GM19324 (cell line): ENCODE results near the gene ZNF764.

ENCODE experiments used
- ATAC-seq: cut with Tn5 transposase; IDR thresholded peaks from one replicate; pipeline ENCODE4 v1.9.1; 2021; ENCODE audit warnings: mild to moderate bottlenecking, moderate library complexity; ENCODE audit not compliant: unreplicated experiment, low FRiP score

The ZNF764 gene

DNA sequence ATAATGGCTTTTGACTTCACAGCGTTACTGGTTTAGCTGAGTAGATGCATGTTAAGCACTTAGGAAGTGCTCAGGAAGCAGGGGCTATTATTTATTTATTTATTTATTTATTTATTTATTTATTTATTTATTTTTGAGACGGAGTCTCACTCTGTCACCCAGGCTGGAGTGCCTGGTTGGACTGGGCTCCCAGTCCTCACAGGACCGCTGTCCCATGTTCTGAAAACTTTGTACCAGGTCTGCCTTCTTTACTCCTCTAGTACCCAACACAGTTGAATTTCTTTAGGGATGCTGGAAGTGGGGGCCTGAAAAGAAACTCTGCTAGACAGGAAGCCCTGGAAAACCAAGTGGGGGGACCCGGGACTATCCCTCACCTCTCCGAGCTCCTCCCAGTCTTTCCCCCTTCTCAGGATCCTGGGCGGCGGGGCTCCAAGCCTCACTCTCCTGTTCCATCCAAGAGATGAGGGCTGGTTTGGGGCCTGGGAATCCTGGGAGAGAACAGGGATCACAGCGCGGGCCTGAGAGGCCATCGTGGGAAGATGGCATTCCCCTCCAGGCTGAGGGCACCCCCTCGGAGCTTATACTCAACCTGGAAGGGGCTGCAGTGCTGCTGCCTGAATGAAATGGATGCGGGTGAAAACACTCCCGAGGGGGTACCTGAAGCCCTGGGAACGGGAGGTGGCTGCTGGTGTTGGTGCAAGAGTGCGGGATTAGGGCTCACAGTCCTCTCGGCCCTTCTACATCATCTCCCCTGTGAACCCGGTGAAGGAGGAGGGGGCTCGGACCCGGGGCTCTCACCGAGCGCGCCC lies 12.7 kb upstream of the ZNF764 start:
- ATAC-seq: no peak

DNA sequence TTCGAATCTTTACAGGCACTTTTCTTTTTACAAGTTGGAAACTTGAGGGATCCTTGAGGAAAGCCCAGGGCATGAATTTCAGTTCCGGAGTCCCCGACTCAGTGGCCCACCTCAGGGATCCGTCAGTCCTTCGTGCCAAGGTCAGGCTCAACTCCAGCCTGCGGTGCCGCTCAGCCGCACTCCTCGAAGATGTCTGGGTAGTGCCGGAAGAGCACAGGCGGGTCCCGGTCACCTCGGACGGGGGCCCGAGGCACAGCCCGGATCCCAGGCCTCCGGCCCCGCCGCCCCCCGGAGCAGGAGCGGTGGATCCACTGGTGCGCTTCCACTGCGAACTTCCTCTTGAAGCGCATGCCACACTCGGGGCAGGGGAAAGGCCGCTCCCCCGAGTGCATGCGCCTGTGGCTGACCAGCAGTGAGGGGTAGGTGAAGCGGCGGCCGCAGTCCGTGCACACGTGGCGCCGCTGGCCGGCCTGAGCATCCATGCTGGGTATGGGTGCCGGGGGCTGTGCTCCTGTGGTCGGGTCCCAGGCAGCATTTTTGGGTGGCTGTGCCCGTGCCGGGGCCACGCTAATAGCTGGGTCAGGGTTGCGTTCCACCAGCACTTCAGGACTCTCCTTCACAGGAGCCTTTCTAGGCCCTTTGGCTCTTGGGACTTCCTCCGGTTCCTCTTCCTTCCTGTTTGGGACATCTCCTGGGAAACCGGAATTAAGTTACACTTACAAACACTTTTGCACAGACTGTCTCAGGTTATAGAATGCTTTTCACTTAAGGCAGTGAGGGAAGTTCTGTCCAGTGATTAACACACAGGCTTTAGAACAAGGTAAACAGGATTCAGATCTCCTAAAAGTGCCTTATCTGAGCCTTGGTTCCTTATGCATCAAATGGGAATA lies 11.8 kb upstream of the ZNF764 start:
- ATAC-seq: no peak

DNA sequence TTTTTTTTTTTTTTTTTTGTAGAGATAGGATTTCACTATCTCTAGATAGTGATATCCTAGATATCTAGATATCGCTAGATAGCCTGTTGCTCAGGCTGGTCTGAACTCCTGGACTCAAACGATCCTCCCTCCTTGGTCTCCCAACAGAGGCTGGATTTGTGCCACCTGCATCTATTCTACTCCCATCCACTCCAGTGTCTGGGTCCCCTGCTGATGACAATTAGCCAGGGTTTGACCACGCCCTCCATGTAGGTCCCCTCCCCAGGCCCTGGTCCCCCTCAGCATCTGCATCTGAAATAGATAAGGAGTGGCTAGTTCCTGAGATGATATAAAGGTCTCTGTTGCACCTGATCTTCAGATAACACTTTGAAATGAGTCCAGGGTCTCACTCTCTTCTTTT lies 11.1 kb upstream of the ZNF764 start:
- no peak for ATAC-seq

DNA sequence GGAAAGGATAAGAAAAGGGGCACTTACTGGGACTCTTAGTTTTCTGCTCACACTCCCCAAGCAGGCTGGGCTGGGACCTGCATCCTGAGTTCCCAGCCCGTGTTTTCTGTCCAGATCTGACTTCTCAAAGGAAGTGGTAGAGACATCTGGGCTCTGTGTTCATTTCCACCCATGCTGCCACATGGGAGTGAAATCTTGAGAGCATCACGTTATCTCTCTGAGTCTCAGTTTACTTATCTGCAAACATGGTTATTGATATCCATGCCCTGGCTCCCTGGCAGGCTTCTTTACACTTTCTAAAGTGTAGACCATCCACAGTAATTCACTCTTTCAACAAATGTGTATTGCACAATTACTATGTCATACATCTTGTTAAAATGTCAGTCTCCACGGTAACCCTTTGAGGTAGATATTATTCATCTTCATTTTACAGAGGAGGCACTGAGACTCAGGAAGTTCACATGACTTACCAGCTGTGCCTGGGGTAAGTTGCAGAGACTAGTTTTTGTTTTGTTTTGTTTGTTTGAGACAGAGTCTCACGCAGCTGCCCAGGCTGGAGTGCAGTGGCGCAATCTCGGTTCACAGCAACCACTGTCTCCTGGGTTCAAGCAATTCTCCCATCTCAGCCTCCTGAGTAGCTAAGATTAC lies 9.9 kb upstream of the ZNF764 start:
- ATAC-seq: no peak

DNA sequence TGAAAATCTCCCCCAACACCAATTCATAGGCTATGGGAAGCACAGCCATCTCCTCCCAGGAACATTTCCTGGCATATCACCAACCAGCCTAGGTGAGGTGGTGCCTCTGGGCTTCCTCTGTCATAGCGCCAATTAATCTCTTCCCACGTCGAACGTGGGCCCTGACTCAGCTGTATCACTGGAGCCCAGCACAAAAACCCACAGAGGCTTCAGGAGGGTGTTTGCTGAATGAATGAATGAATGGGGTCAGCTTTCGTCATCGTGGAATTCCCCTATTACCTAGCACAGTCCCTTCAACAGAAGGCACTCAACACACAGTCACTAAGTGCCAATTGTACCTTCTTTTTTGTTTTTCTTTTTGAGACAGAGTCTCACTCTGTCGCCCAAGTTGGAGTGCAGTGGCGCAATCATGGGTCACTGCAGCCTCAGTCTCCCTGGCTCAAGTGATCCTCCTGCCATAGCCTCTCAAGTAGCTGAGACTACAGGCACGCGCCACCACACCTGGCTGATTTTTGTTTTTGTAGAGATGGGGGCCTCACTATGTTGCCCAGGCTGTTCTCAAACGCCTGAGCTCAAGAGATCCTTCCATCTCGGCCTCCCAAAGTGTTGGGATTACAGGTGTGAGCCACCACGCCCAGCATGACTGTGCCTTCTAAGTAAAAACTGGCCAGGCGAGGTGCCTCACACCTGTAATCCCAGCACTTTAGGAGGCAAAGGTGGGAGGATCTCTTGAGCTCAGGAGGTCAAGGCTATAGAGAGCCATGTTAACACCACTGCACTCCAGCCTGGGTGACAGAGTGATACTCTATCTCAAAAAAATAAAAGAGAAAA lies 9.2 kb upstream of the ZNF764 start:
- no peak for ATAC-seq

DNA sequence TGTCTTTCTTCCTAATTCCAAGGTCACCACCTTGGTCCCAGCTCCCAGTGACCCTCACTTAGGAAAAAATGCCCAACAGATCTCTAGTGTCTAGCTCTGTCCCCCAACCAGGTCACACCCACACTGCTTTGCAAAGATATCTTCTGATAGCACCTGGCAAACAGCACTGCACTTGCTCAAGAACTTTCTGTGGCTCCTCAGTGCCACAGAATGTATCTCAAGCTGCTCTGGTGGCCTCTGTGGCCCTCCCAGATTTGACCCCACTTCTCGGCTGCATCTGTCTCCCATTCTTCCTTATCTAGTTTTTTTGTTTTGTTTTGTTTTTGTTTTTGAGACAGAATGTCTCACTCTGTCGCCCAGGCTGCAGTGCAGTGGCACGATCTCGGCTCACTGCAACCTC lies 8.4 kb upstream of the ZNF764 start:
- no peak for ATAC-seq

DNA sequence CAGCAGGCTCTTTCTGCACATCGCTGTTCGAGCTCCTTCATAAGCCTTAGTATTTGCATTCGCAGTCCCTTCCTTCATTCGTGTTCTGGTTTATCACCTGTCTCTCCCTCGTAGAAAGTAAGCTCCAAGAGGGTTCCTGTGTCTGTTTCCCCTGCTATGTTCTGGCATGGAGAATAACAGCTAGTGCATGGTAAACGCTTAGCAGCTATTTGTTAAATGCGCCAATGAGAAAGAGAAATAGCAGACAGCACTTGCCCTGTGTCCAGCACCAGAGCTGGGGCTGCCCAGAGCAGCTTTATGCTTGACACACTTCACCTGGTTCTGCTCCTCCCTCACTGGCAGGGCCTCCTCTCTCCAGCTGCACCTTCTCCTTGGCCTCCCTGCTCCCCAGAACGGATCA lies 7.8 kb upstream of the ZNF764 start:
- no peak for ATAC-seq

DNA sequence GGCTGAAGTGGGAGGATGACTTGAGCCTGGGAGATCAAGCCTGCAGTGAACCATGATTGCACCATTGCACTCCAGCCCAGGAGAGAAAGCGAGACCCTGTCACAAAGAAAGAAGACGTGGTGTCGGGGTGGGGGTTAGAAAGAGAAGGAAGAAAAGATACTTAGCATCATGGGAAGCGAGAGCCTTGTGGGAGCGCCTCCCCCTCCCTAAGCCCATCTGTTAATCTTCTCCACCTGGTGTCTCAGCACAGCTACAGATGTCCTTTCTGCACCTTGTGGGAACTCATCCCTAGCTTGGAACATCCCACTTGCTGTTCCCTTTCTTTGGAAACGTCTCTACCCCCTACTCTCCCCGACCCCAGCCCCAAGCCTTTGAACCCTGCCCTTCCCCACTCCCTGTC lies 7.4 kb upstream of the ZNF764 start:
- ATAC-seq: no peak

DNA sequence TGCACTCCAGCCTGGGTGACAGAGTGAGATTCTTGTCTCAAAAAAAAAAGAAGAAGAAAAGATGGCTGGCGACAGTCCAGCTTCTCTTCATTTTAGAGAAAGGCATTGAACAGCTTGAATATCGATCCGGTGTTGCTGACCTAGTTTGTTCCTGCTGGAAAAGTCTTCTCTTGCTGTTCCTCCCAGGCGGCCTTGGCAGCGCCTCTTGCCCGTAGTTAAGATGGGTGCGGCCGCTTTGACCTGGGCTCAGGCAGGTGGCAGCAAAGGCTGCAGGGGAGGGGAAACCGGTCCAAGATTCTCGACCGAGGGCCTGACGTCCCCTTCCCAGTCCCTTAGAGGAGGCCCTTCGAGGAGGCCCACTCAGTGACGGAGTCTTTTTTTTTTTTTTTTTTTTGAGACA lies 3.8 kb upstream of the ZNF764 start:
- ATAC-seq: no peak

DNA sequence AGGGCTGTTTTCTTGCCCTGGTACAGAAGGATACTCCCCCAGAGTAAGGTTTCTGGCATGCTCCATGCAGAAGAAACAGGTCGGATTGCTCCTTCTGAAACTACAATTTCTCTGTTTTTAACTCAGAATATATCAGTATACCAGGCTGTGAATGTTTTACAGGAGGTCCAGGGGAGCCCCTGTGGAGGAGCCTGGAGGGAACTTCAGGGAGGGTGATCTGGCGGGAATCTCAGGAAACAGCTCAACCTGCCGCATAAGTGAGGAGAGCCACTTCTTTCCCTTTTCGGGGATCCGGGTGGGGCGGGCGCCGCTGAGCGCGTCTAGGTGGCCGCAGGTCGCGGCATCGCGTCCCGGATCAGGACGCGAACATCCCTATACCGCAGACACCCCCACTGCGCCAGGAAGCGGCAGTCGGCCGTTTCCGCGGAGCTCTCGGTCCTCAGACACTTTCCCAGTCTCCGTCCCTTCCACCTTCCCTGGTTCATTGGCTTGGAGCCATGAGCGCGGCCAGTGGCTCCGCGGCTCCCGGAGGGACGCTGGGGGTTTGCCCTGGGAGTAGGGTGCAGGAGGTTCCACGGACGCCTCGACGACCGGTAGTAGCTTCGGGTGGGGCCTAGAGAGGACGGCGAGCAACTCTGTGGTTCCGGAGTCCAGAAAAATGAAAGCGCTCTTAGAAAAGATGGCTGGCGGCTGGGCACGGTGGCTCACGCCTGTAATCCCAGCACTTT lies 3.1 kb upstream of the ZNF764 start:
- ATAC-seq: no peak

DNA sequence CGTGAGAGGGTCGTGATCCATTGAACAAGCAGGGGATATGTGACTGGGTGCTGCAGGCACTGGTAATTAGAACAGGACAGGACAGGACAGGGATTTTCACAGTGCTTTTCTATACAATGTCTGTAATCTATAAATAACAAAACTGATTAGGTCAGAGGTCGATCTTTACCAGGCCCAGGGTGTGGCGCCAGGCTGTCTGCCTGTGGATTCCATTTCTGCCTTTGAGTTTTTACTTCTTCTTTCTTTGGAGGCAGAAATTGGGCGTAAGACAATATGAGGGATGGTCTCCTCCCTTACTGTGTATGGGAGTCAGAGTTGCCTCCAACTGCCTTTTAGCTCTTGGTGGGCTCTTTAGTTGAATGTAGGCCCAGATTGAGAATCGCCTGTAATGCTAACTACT lies 1.5 kb upstream of the ZNF764 start:
- no peak for ATAC-seq

DNA sequence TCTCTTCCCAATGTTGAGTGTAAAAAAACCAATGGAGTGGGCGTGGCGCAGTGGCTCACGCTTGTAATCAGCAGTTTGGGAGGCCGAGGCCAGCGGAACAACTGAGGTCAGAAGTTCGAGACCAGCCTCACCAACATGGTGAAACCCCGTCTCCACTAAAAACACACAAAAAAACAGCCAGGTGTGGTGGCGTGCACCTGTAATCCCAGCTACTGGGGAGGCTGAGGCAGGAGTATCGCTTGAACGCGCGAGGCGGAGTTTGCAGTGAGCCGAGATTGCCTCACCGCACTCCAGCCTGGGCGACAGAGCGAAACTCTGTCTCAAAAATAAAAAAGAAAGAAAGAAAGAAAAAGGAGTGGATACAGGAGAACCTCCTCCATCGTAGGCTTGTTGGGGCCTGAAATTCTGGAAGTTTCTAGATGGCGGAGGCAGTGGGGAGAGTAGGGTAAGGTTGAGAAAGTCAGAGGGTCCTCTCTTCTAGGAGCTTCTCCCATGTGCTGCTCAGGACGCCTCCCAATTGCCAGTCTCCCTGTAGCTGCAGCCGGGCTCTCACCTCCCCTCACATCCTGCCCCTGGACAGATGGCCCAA lies 709 bp upstream of the ZNF764 start:
- no peak for ATAC-seq

DNA sequence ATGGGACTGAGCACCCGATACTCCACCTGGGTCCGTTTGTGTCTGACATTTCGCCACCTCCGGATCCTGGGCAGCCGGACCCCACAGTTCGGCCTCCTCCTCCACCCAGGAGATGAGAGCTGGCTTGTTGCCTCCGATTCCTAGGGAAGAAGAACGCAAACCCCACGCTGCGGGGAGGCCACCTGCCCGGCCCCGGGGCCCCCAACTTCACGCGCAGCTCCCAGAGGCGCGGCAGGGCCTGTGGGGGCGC lies 542 bp downstream of the ZNF764 start:
- peak; percentile 13 for ATAC-seq

DNA sequence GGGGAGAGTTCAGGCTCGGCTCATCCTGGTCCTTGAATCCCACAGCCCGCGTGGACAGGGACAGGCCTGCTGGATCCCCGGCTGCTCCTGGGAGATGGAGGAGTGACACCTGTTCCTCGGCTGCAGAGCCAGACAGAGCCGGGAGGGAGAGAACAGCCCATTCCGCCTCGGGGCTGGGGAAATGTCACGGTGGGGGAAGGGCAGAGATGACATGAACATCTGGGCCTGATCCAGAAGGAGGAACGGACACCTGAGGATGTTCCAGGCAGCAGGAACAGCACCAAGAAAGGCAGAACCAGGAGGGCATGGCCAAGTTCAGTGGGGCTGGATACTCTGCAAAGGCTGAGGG lies 2.1 kb downstream of the ZNF764 start:
- no peak for ATAC-seq

DNA sequence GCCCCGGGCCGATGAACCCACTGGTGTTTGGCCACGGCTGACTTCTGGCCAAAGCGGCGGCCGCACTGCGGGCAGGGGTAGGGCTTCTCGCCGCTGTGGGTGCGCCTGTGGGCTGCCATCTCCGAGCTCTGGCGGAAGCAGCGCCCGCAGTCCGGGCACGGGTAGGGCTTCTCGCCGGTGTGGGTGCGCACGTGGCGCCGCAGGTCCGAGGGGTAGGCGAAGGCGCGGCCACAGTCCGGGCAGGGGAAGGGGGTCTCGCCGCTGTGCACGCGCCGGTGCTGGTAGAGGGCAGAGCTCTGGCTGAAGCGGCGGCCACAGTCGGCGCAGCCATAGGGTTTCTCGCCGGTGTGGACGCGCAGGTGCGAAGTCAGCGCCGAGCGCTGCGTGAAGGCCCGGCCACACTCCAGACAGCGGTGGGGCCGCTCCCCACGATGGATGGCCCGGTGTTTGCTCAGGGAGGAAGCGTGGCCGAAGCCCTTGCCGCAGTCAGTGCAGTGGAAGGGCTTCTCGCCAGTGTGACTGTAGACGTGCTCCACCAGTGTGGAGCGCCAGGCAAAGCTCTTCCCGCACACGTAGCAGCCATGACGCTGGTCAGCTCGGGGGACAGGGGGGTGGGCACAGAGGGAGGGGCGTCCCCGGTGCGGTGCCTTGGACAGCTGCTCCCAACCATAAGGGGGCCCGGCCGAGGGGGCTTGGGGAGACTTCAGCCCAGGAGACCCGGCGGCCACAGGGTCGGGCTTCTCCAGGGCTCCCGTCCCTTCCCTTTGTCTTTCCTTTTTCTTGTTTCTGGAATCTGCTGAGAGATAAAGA lies 2.7 kb downstream of the ZNF764 start:
- no peak for ATAC-seq

DNA sequence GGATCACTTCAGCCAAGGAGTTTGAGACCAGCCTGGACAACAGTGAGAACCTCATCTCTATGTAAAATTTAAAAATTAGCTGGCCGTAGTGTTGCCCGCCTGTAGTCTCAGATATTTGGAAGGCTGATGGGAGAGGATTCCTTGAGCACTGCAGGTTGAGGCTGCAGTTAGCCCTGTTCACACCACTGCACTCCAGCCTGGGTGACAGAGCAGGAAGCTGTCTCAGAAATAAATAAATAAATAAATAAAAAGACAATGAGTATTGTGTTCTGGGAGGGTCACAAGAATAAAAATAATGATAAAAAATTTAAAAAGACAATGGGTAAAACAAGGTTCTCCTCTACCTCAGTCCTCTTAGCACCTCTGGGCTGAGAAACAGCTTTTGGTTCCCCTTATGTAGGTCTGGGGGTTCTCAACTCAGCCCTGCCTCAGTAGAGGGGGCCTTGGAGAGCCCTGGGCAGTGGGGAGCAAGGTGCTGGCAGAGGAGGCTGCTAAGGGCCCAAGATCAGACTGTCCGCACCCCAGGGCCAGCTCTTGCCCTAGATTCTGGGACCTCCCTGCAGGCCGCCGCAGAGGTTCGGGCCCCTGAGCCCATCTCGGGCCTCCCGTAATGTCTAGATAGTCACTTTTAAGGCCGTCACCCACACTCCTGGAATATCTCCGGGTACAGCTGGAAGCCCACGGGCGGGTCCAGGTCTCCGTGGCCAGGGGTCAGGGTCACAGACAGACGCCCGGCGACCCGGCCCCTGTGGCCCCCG lies 3.4 kb downstream of the ZNF764 start:
- no peak for ATAC-seq

DNA sequence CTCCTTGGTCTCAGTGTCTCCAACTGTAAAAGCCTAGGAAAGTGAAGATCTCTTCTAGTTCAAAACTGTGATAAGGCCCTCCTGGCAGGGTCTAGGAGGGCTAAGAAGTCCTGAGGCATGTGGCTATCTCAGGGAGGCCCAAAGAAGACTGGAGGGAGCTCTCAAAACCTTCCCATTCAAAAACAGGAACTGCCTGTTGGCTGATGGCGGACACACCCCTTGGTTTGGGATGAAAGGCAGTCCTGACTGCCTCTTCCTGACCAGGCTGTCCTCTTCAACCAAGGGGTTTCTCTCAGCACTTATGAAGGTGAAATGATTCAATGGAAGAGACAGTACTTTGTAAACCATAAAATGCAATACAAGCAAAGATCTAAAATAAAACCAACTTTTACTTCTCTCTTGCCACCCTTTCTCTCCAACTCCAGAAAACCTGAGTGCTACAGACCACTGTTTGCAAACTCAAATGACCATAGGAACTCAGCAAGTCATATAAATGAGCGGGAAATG lies 4.7 kb downstream of the ZNF764 start:
- ATAC-seq: no peak

DNA sequence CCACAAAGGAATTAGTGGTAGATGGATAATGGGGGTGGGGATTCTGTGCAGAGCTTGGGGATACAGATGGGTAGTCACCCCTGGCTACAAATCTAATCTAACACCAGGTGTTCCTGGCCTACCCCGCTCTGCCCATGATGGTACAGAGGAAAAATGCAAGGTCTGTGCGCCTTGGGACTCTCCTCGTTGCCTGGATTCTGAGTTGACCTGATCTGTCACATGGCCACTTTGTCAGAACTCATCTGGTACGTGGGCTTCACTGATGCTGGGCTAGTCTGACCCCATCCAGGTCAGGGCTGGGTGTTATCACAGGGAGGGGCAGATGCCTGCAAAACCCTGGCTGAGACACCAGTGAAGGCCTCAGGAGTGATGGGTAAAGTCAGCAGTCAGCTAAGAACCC lies 5.2 kb downstream of the ZNF764 start:
- ATAC-seq: no peak
